Ammon's horn (tissue), 1 donor: ENCODE results near the gene BCL2L13.

ENCODE experiments used
- DNase-seq: peaks from one replicate; pipeline ENCODE4 v3.0.0-alpha.2; 2016; ENCODE audit warnings: low spot score

Gene BCL2L13

GRCh38 chr22:17726928-17727897 lies 88.7 kb downstream of the BCL2L13 start:
- no peak for DNase-seq

DNA sequence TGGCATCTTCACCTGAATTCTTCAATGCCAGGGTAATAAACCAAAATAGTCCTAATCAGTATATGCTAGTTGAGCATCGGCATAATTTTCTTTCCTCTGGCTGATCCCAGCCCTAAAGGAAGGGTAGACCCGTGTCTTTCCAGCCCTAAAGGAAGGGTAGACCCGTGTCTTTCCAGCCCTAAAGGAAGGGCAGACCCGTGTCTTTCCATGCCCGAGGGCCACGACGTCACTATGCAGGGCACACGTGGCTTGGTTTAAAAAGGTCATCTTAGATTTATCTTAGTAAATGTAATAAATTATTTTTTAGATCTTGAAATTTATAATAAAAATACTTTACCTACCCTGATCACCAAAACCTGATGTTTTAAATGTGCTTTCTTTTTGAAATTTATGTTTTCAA lies 90.2 kb downstream of the BCL2L13 start:
- DNase-seq, result no peak

DNA sequence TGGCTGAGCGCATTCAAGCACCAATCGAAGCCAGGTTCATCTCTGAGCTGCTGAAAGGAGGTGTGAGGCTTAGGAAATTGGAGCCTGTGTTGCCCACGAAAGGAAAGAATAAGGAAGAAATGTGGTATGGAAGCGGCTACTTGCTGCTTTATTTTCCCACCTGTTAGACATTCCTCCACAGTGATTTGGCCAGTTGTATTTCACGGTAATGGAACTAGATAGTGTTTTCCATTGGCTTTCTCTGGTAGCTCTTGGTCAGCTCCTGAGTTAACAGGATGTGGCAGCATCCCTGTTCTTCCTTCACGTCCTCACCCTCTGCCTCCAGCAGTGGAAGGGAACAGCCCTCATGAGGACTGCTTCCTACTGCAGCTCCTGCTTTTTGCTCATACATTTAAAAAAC lies 91.0 kb downstream of the BCL2L13 start:
- DNase-seq, result no peak

DNA sequence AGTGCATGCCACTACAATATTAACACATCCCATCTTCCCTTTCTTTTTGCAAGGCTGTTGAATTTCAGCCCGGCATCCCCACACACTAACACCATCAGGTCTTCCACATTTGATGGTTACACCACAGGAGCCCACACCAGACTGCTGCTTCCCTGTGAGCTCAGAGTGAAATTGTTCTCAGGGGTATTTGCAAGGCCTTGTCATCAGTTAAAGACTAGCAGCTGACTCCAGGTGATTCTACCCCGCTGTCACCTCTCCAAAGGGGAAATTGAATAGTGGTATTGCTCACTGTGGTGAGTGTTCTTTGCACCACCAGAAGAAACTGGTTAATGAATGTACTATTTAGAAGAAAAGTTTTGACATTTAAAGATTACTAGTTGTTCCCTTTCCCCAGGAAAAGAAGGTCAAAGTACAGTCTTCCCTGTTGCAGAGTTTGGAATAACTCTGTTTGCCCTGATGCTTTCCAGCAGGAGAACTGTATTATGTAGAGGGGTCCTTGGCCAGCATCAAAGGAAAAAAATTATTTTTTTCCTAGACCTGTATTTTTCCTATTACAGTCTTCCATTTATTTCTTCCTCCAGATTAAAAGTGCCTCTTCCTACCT lies 93.8 kb downstream of the BCL2L13 start:
- peak; percentile 35 for DNase-seq

DNA sequence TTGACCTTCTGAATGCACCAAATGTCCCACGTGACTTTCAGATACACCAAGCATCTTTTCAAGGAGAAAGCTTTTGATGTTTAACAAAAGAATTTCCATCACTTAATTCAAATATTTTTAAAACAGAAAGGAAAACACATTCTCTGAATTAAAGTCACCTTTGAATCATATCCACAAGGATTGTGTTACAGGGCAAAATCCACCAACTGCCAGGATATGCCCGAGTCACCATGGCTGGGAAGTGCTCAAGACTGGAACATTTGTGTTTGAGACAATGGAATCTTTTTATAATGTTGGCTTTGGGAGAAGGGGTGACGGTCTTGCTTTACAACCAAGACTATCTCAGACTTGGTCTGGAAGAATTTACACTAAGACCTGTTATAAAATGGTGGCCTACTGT lies 94.9 kb downstream of the BCL2L13 start:
- no peak for DNase-seq

DNA sequence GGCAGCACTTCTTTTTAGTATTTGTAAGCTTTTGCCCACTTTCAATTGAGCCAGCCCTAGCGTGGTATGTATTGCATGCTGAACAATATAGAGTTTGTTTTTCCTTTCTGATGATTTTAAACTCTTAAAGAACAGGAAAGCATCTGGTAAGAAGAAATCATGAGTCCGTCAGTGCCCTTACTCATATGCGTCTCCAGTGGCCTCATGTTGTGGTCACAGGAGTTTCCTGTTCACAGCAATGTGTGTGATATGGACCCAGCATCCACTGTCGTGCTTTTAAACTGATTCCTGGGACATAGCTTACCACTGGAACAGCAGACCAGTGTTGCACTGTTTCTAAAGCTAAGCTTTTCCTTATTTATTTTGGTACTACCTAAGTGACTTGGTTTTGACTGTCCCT lies 95.6 kb downstream of the BCL2L13 start:
- DNase-seq, result no peak

DNA sequence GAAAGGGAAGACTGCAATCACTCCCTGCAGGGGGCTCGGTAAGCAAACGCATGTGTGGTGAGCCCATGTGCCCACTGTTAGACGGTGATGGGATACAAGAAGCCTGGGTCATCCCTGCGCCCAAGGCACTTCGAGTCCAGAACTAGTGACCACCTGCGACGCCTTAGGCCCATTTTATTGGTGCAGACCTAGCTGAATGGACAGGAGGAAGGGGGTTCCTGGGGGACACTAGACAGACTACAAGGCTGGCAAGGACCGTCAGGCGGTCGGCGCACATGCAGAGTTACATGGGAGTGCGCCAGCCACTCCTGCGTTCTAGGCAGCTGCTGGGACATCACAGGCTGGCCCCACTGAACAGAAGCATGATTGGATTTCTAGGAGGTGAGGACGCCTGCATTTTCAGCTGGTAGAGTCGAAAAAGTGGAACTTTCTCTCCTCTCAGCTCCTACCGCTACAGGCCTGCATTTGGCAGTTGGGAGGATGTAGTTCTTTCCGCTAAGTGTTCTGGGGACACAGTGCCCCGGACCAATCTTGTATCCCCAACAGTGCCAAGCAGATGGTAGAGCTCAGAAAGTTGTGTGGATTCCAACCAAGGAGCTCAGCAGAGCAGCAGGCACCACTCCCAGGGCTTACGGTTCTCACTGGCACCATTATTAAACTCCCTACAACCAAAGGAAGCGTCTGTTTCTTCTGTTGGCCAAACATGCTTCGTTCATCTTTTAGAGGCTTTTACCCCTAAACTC lies 100.0 kb downstream of the BCL2L13 start:
- DNase-seq, result no peak

DNA sequence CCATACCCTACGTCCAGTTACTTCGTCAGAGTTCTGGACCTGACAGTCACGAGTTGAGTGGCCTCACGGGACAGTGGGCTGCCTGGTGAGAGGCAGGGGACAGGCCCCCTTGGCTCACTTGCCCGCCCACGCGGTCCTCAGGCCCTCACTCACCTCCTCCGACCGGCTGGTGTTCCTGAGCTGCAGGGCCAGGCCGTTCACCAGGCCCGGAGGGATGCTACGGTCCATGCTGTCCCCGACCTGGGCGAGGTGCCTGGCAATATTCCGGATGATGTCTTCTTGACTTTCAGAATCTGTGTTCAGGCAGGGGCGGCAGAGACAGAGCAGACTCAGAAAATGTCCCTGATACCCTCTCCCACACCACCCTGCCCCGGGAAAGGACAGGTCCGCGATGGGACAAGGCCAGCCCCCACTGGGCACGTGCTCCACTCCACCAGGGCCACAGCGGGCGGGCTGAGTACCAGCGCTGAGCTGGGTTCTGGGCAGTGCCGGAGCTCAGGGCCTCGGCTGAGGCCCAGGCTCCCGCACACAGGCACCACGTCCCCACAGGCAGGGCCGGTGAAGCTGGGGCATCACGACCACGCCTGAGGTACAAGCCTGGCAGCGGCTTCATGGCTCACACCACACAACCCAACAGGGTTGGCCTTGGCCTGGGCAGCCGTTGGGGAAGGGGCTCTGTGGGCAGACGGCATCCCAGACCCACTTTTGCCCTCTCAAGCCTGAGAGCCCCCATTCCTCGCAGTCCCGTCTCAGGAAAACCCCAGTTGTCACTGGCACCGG lies 100.8 kb downstream of the BCL2L13 start:
- no peak for DNase-seq

- DNase-seq, result no peak
Observed at GRCh38 chr22:17741866-17742526, 103.4 kb downstream of the BCL2L13 start.

GRCh38 chr22:17742527-17742902 lies 104.0 kb downstream of the BCL2L13 start:
- DNase-seq, result peak; percentile 74

DNA sequence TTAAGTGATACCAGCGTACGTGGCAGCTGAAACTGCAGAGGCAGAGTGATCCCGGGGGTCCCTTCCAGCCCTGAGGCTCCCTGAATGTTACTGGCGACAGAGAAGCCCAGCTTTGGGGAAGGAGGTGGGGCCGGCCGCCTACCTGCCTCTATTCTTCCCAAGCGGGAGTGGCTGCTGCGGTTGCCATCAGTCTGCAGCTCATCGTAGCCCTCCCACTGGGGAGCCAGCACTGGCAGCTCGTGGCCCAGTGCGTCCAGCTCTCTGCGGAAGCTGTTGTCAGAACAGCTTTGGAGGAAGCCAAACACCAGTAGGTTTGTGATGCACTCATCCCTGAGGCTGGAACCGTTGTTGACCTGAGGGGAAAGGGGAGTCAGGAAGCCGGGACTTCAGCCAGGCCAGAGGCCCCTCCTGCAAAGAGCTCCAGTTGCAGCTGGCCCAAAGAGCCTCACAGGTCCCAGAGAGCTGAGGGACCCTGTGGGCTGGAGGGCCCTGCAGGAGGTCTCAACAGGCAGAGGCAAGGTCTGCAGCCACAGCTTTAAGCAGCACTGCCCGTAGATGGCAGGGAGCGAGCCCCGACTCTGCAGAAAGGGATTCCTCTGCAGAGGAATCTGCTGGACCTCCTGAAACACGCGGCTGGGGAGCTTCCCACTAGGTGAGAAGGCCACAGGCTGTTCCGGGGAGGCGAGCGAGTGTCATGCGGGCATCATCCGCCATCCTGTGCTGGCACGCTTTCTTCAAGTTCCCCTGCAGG lies 105.3 kb downstream of the BCL2L13 start:
- no peak for DNase-seq

- no peak for DNase-seq
Observed at GRCh38 chr22:17744430-17744829, 105.9 kb downstream of the BCL2L13 start.

DNA sequence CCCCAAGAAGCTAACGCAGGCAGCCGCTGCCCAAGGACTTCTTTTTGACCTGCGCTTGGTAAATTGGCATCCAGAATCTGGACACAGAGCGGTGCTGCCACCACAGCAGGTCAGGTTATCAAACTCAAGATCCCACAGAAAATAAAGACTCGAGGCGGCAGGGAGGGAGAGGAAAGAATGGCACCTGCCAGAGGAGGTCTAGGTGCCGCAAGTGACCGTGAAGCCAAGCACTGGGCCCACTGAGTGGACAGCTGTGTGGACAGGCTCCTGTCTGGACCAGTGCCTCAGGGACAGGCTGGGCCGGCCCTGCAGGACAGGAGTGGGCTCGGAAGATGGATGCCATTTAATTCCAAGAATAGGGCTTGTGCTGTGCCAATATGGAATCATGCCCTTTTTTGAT lies 108.4 kb downstream of the BCL2L13 start:
- no peak for DNase-seq

- DNase-seq, result no peak
Observed at GRCh38 chr22:17748555-17749353, 110.2 kb downstream of the BCL2L13 start.

DNA sequence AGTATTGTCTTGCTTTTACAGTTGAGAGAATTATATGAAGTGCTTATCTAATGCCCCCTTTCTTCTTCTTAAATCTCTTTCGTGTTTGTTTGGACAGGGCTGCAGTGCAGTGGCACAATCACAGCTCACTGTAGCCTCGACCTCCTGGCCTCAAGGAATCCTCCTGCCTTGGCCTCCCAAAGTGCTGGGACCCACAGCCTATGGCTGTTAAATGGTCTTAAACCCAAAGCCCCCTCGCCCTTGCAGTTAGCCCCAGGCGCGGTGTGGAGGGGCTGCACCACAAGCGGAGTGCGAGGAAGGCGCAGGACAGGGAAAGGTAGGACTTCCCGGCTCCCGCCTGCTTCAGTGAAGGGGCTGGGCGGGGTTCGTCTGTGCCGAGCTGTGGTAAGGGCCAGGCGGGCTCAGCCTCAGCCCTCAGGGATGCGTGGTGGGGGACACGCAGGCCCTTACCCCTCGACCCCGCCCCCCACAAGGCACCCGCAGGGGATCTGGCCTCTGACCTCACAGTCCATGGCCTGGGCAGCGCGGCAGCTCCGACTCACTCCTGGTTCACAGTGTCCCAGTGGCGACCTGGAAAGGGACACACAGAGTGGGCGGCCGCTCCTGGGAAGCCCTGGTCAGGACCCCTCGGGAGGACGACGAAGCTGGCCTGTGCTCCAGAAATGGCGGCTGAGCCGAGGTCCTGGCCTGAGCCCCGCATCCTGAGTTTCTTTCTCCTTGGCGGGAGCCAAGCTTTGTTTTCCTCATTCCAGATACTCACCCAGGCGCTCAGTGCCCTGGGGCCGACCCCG lies 111.2 kb downstream of the BCL2L13 start:
- DNase-seq, result no peak

GRCh38 chr22:17751596-17751995 lies 113.0 kb downstream of the BCL2L13 start:
- DNase-seq, result no peak

DNA sequence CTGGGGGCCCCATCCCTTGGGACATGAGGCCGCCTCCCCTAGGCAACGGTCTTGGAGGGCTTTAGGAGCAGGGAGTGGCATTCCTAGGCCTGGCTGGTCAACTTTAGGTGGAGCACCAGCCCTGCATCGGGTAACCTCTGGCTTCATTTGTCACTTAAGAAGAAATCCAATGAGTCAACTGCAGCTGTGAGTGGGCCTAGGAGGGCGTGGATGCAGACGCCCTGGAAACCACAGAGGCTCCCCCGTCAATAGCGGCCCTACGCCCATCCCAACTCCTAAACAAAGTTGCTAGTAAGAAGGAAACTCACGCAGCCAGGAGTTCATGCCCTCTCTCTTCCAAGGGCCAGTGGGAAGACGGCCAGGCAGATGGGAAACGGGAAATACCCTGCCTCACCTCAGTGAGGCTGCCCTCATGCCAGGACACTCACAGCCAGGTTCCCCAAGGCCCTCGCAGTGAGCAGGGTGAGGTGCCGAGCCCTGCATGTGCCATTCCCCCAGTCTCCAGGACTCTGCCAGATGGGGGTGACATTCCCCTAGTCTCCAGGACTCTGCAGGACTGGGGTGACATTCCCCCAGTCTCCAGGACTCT lies 114.9 kb downstream of the BCL2L13 start:
- DNase-seq, result no peak

- DNase-seq, result no peak
Observed at GRCh38 chr22:17754233-17754925, 115.8 kb downstream of the BCL2L13 start.
